Measurements from ENCODE around the gene ZSCAN20.

DNA sequence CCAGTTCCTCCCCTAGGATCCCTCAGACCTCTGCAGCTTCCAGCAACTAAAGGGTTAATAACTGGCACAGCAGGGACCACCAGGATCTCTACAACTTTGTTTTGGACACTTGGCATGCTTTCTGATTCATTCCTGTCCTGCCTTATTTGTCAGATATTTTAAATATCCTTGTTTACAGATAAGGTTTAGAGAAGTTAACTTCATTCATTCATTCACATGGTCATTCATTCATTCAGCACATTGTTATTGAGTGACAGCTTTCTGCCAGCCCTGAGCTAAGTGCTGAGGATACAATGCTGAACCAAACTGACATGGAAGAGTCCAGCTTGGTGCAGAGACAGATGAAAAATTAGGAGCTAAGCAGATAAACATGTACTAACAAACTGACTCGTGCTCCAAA, 32.8 kb upstream of the ZSCAN20 start:
- TF ChIP-seq, protein P1, sequence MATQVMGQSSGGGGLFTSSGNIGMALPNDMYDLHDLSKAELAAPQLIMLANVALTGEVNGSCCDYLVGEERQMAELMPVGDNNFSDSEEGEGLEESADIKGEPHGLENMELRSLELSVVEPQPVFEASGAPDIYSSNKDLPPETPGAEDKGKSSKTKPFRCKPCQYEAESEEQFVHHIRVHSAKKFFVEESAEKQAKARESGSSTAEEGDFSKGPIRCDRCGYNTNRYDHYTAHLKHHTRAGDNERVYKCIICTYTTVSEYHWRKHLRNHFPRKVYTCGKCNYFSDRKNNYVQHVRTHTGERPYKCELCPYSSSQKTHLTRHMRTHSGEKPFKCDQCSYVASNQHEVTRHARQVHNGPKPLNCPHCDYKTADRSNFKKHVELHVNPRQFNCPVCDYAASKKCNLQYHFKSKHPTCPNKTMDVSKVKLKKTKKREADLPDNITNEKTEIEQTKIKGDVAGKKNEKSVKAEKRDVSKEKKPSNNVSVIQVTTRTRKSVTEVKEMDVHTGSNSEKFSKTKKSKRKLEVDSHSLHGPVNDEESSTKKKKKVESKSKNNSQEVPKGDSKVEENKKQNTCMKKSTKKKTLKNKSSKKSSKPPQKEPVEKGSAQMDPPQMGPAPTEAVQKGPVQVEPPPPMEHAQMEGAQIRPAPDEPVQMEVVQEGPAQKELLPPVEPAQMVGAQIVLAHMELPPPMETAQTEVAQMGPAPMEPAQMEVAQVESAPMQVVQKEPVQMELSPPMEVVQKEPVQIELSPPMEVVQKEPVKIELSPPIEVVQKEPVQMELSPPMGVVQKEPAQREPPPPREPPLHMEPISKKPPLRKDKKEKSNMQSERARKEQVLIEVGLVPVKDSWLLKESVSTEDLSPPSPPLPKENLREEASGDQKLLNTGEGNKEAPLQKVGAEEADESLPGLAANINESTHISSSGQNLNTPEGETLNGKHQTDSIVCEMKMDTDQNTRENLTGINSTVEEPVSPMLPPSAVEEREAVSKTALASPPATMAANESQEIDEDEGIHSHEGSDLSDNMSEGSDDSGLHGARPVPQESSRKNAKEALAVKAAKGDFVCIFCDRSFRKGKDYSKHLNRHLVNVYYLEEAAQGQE (IDR thresholded peaks at IDR 0.05; ENCODE audit: unreplicated experiment) = no peak
- TF ChIP-seq, protein P2, sequence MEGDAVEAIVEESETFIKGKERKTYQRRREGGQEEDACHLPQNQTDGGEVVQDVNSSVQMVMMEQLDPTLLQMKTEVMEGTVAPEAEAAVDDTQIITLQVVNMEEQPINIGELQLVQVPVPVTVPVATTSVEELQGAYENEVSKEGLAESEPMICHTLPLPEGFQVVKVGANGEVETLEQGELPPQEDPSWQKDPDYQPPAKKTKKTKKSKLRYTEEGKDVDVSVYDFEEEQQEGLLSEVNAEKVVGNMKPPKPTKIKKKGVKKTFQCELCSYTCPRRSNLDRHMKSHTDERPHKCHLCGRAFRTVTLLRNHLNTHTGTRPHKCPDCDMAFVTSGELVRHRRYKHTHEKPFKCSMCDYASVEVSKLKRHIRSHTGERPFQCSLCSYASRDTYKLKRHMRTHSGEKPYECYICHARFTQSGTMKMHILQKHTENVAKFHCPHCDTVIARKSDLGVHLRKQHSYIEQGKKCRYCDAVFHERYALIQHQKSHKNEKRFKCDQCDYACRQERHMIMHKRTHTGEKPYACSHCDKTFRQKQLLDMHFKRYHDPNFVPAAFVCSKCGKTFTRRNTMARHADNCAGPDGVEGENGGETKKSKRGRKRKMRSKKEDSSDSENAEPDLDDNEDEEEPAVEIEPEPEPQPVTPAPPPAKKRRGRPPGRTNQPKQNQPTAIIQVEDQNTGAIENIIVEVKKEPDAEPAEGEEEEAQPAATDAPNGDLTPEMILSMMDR (conservative IDR thresholded peaks at IDR 0.05; ENCODE audit: low read depth in 2 of 2) = no peak
- TF ChIP-seq POLR2AphosphoS5 (IDR thresholded peaks at IDR 0.05; ENCODE audit: low read depth) (no peak), EZH2phosphoT487 (IDR thresholded peaks at IDR 0.05; ENCODE audit: unreplicated experiment) (no peak), EZH2 (IDR thresholded peaks at IDR 0.05; ENCODE audit: low read depth, unreplicated experiment) (no peak), CREB1 (CRISPR knock-in tag; IDR thresholded peaks at IDR 0.05; ENCODE audit: low read depth) (no peak), STAT1 (IDR thresholded peaks at IDR 0.05; ENCODE audit: unreplicated experiment) (no peak), NANOG (IDR thresholded peaks at IDR 0.05; ENCODE audit: borderline replicate concordance) (no peak), ZNF114 (CRISPR knock-in tag; IDR thresholded peaks at IDR 0.05) (no peak)
- TF ChIP-seq, protein P3, sequence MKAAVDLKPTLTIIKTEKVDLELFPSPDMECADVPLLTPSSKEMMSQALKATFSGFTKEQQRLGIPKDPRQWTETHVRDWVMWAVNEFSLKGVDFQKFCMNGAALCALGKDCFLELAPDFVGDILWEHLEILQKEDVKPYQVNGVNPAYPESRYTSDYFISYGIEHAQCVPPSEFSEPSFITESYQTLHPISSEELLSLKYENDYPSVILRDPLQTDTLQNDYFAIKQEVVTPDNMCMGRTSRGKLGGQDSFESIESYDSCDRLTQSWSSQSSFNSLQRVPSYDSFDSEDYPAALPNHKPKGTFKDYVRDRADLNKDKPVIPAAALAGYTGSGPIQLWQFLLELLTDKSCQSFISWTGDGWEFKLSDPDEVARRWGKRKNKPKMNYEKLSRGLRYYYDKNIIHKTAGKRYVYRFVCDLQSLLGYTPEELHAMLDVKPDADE (IDR thresholded peaks at IDR 0.05) = no peak

Data from GM23338 (cell line).